Nephron (organoid): ENCODE data around the gene EFNA5.
A peak's percentile ranks its signal among the peaks of the same experiment; 100 is the strongest.

ENCODE experiments used
- H3K27ac Mint-ChIP-seq, 3 experiments: 2 replicates each; pipeline ENCODE4 v1.8.0; 2020; ENCODE audit warnings: mixed read lengths in 3 of 3, mild to moderate bottlenecking in 2 of 3, moderate library complexity in 1 of 3
- H3K27me3 Mint-ChIP-seq: 2 replicates; pipeline ENCODE4 v1.8.0; 2021; ENCODE audit warnings: low read depth, mild to moderate bottlenecking, moderate library complexity, mixed read lengths
- H3K36me3 Mint-ChIP-seq: 2 replicates; pipeline ENCODE4 v1.8.0; 2020; ENCODE audit warnings: low read depth, mixed read lengths
- H3K4me1 Mint-ChIP-seq: 2 replicates; pipeline ENCODE4 v1.8.0; 2020; ENCODE audit warnings: mixed read lengths
- H3K4me3 Mint-ChIP-seq, 3 experiments: 2 replicates each; pipeline ENCODE4 v1.8.0; 2020; ENCODE audit warnings: mild to moderate bottlenecking in 3 of 3, mixed read lengths in 3 of 3, moderate library complexity in 2 of 3
- H3K9me3 Mint-ChIP-seq: 2 replicates; pipeline ENCODE4 v1.8.0; 2020; ENCODE audit warnings: mixed read lengths
- CTCF ChIP-seq, 3 experiments: fragments of 200-600 bp; sonication (generic); IDR thresholded peaks; one replicate each; pipeline ENCODE4 v1.5.0; 2021; ENCODE audit warnings: antibody characterized with exemption in 3 of 3; ENCODE audit not compliant: unreplicated experiment in 3 of 3

Gene EFNA5

GRCh38 chr5:107396351-107396690 is 274.4 kb downstream of the EFNA5 start:
- H3K4me3 Mint-ChIP-seq = no peak overlapping the region
- H3K9me3 Mint-ChIP-seq = no peaks in the 10 kb centered on the region

GRCh38 chr5:107395632-107396350 is 274.9 kb downstream of the EFNA5 start:
- H3K4me3 Mint-ChIP-seq = no peak overlapping the region
- no peaks in the 10 kb centered on the region for H3K9me3 Mint-ChIP-seq
- peaks cover 7% of the 10 kb centered on the region for H3K27me3 Mint-ChIP-seq
- no peaks in the 10 kb centered on the region for H3K36me3 Mint-ChIP-seq
- peaks cover 35% of the 10 kb centered on the region for H3K4me1 Mint-ChIP-seq
- H3K27ac Mint-ChIP-seq = peak overlapping the region; percentile 4 to 58 (median 44)
- no peak for TF ChIP-seq CTCF (IDR thresholded peaks at IDR 0.05; ENCODE audit: unreplicated experiment in 3 of 3)

More at GRCh38 chr5:107396351-107396690, 274.4 kb downstream of the EFNA5 start:
- peak overlapping the region; percentile 4 to 58 (median 44) for H3K27ac Mint-ChIP-seq
- peaks cover 7% of the 10 kb centered on the region for H3K27me3 Mint-ChIP-seq
- H3K4me1 Mint-ChIP-seq = peaks cover 40% of the 10 kb centered on the region
- TF ChIP-seq CTCF (IDR thresholded peaks at IDR 0.05; ENCODE audit: unreplicated experiment in 3 of 3) = no peak
- no peaks in the 10 kb centered on the region for H3K36me3 Mint-ChIP-seq

GRCh38 chr5:107393851-107394250 is 276.9 kb downstream of the EFNA5 start:
- no peaks in the 10 kb centered on the region for H3K36me3 Mint-ChIP-seq
- no peak overlapping the region for H3K4me3 Mint-ChIP-seq
- TF ChIP-seq CTCF (IDR thresholded peaks at IDR 0.05; ENCODE audit: unreplicated experiment in 3 of 3) = no peak
- H3K27me3 Mint-ChIP-seq = peaks cover 7% of the 10 kb centered on the region
- H3K4me1 Mint-ChIP-seq = peaks cover 42% of the 10 kb centered on the region
- H3K27ac Mint-ChIP-seq = peak overlapping the region; percentile 61 to 83 (median 65)
- no peaks in the 10 kb centered on the region for H3K9me3 Mint-ChIP-seq

- Mint-ChIP-seq H3K4me3 (no peak overlapping the region), H3K9me3 (no peaks in the 10 kb centered on the region)
These were observed 278.9 kb downstream of the EFNA5 start for GRCh38 chr5:107391787-107392186.

GRCh38 chr5:107389775-107390148 is 281.0 kb downstream of the EFNA5 start:
- H3K9me3 Mint-ChIP-seq = no peaks in the 10 kb centered on the region
- peaks cover 12% of the 10 kb centered on the region for H3K27me3 Mint-ChIP-seq
- peaks cover 48% of the 10 kb centered on the region for H3K4me1 Mint-ChIP-seq
- peak overlapping the region in 1 of 3 experiments; percentile 83 for H3K27ac Mint-ChIP-seq
- no peak overlapping the region for H3K4me3 Mint-ChIP-seq
- TF ChIP-seq CTCF (IDR thresholded peaks at IDR 0.05; ENCODE audit: unreplicated experiment in 3 of 3) = no peak
- peaks cover 16% of the 10 kb centered on the region for H3K36me3 Mint-ChIP-seq

More at GRCh38 chr5:107391787-107392186, 278.9 kb downstream of the EFNA5 start:
- Mint-ChIP-seq H3K4me1 (peaks cover 61% of the 10 kb centered on the region), H3K27me3 (peaks cover 7% of the 10 kb centered on the region), H3K27ac (no peak overlapping the region), H3K36me3 (no peaks in the 10 kb centered on the region)
- TF ChIP-seq CTCF (IDR thresholded peaks at IDR 0.05; ENCODE audit: unreplicated experiment in 3 of 3) = no peak
